K562 (cell line): ENCODE measurements around the gene PPP1R14C. TPM values are rescaled to one million over a fixed set of nuclear protein-coding genes. Genes with fewer than 3 reads are reported as not detected.

Source experiments
- CREM ChIP-seq: IDR thresholded peaks from 2 replicates; pipeline ENCODE4 v1.6.1; 2014; ENCODE audit warnings: antibody characterized with exemption, low read depth
- DDX20 ChIP-seq: fragments of 450-650 bp; IDR thresholded peaks from 2 replicates; pipeline ENCODE4 v1.6.1; 2016; ENCODE audit warnings: missing genetic modification characterization, low read depth, mild to moderate bottlenecking, missing compliant biosample characterization, moderate library complexity
- GTF2A2 ChIP-seq: IDR thresholded peaks from 2 replicates; pipeline ENCODE4 v1.6.1; 2016; ENCODE audit warnings: mild to moderate bottlenecking, missing genetic modification characterization, missing compliant biosample characterization
- HEY1 ChIP-seq: fragments of 250-450 bp; sonication (Bioruptor Pico); IDR thresholded peaks from 2 replicates; pipeline ENCODE4 v1.5.0; 2020; ENCODE audit warnings: mild to moderate bottlenecking, moderate library complexity, borderline replicate concordance
- MEF2D ChIP-seq: conservative IDR thresholded peaks from 2 replicates; pipeline ENCODE4 v1.6.1; 2016; ENCODE audit warnings: low read depth, missing genetic modification characterization, missing compliant biosample characterization
- MLX ChIP-seq, 2 experiments: fragments of 450-650 bp in 1 of 2; sonication (generic) in 1 of 2; formaldehyde crosslinking; conservative IDR thresholded peaks; 2 replicates each; pipeline versions ENCODE4 v1.4.0 to v1.8.1; 2020 to 2022; ENCODE audit warnings: mild to moderate bottlenecking in 1 of 2, missing genetic modification reagents in 1 of 2
- NBN ChIP-seq: fragments of 450-650 bp; IDR thresholded peaks from 2 replicates; pipeline ENCODE4 v1.6.1; 2016; ENCODE audit warnings: low read depth, mild to moderate bottlenecking
- SOX6 ChIP-seq: fragments of 450-650 bp; IDR thresholded peaks from 2 replicates; pipeline ENCODE4 v1.6.1; 2014; ENCODE audit warnings: mild to moderate bottlenecking
- SREBF2 ChIP-seq: sonication (generic); formaldehyde crosslinking; IDR thresholded peaks from 2 replicates; pipeline ENCODE4 v1.4.0; 2020; ENCODE audit warnings: mild to moderate bottlenecking, missing genetic modification reagents
- ZEB2 ChIP-seq: fragments of 450-650 bp; IDR thresholded peaks from 2 replicates; pipeline ENCODE4 v1.6.1; 2016
- ZFX ChIP-seq: sonication (generic); formaldehyde crosslinking; IDR thresholded peaks from 2 replicates; pipeline ENCODE4 v1.8.0; 2022; ENCODE audit warnings: mild to moderate bottlenecking, missing genetic modification reagents, moderate library complexity
- ZMIZ1 ChIP-seq, 2 experiments: fragments of 150-350 bp in 1 of 2; IDR thresholded peaks; 2 replicates each; pipeline ENCODE4 v1.6.1; 2012 to 2016; ENCODE audit warnings: low read depth in 2 of 2, low read length in 2 of 2, mild to moderate bottlenecking in 1 of 2, moderate library complexity in 1 of 2
- ZNF12 ChIP-seq: sonication (generic); formaldehyde crosslinking; IDR thresholded peaks from 2 replicates; pipeline ENCODE4 v1.4.0; 2020; ENCODE audit warnings: mild to moderate bottlenecking, missing genetic modification reagents
- ZNF140 ChIP-seq: fragments of 250-450 bp; sonication (Bioruptor Pico); IDR thresholded peaks from 2 replicates; pipeline ENCODE4 v1.8.0; 2021; ENCODE audit warnings: moderate library complexity, mild to moderate bottlenecking, inconsistent platforms
- ZNF217 ChIP-seq: sonication (generic); formaldehyde crosslinking; IDR thresholded peaks from 2 replicates; pipeline ENCODE4 v1.8.0; 2022; ENCODE audit warnings: mild to moderate bottlenecking, missing genetic modification reagents
- ZNF232 ChIP-seq: sonication (generic); formaldehyde crosslinking; IDR thresholded peaks from 2 replicates; pipeline ENCODE4 v1.8.0; 2022; ENCODE audit warnings: mild to moderate bottlenecking, missing genetic modification reagents
- ZNF780A ChIP-seq: fragments of 250-450 bp; sonication (Bioruptor Pico); IDR thresholded peaks from 2 replicates; pipeline ENCODE4 v1.5.0; 2021; ENCODE audit warnings: mild to moderate bottlenecking
- polyA plus RNA-seq, 8 experiments: library from polyadenylated mRNA; depleted of rRNA in 4 of 8; stranded (reverse) in 5 of 8; unstranded in 3 of 8; fragments of >200 nt; fragmentation: Nextera tagmentation in 2 of 8; fragmentation: Illumina TruSeq in 1 of 8; extraction: Ambion mirVana in 2 of 8; extraction: Trizol in 1 of 8; gene quantifications; 2 replicates each; pipeline versions ENCODE4 v1.2.1 to v1.2.3, GENCODE V29; 2011 to 2014; ENCODE audit warnings: inconsistent platforms in 1 of 8, missing spikeins in 1 of 8
- total RNA-seq, 7 experiments: library from RNA; depleted of rRNA in 6 of 7; stranded (reverse); fragments of >200 nt in 6 of 7; fragmentation: Illumina TruSeq in 2 of 7; extraction: Trizol in 2 of 7; gene quantifications; 2 replicates each; pipeline versions ENCODE4 v1.2.1 to v1.2.3, GENCODE V29; 2011 to 2021; ENCODE audit warnings: low replicate concordance in 1 of 7
- TF ChIP-seq, protein P1 (sequence below): fragments of 150-350 bp; conservative IDR thresholded peaks from 2 replicates; pipeline ENCODE4 v1.6.1; 2014; ENCODE audit warnings: low read length
- TF ChIP-seq, protein P2 (sequence below): fragments of 250-450 bp; sonication (Bioruptor Pico); IDR thresholded peaks from 2 replicates; pipeline ENCODE4 v1.5.0; 2020; ENCODE audit warnings: mild to moderate bottlenecking

PPP1R14C gene
- total and polyA plus RNA-seq, 9 of the 15 experiments (the other 6 are each of a cell fraction or from before 2014, with no cell fraction given), result 4.5 to 16.6 (median 11.9) TPM

- no peak for TF ChIP-seq ZNF232 (CRISPR knock-in tag)
- TF ChIP-seq ZEB2, result peak; percentile 19; the same call in 1 of the 2 replicates
- TF ChIP-seq, protein P1, sequence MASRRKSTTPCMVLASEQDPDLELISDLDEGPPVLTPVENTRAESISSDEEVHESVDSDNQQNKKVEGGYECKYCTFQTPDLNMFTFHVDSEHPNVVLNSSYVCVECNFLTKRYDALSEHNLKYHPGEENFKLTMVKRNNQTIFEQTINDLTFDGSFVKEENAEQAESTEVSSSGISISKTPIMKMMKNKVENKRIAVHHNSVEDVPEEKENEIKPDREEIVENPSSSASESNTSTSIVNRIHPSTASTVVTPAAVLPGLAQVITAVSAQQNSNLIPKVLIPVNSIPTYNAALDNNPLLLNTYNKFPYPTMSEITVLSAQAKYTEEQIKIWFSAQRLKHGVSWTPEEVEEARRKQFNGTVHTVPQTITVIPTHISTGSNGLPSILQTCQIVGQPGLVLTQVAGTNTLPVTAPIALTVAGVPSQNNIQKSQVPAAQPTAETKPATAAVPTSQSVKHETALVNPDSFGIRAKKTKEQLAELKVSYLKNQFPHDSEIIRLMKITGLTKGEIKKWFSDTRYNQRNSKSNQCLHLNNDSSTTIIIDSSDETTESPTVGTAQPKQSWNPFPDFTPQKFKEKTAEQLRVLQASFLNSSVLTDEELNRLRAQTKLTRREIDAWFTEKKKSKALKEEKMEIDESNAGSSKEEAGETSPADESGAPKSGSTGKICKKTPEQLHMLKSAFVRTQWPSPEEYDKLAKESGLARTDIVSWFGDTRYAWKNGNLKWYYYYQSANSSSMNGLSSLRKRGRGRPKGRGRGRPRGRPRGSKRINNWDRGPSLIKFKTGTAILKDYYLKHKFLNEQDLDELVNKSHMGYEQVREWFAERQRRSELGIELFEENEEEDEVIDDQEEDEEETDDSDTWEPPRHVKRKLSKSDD, result no peak
- TF ChIP-seq ZNF217 (CRISPR knock-in tag), result no peak
- TF ChIP-seq NBN, result no peak
- no peak for TF ChIP-seq ZNF780A (CRISPR knock-in tag)
- TF ChIP-seq CREM, result no peak
- no peak for TF ChIP-seq ZNF12 (CRISPR knock-in tag)
- TF ChIP-seq HEY1 (CRISPR knock-in tag), result no peak
- 0 out of 2 replicates have a peak, but pooled peaks have one; percentile 20 for TF ChIP-seq ZFX (CRISPR knock-in tag)
- TF ChIP-seq DDX20 (tag), result no peak
- TF ChIP-seq GTF2A2 (tag), result no peak
- TF ChIP-seq, protein P2, sequence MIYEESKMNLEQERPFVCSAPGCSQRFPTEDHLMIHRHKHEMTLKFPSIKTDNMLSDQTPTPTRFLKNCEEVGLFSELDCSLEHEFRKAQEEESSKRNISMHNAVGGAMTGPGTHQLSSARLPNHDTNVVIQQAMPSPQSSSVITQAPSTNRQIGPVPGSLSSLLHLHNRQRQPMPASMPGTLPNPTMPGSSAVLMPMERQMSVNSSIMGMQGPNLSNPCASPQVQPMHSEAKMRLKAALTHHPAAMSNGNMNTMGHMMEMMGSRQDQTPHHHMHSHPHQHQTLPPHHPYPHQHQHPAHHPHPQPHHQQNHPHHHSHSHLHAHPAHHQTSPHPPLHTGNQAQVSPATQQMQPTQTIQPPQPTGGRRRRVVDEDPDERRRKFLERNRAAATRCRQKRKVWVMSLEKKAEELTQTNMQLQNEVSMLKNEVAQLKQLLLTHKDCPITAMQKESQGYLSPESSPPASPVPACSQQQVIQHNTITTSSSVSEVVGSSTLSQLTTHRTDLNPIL (CRISPR knock-in tag), result no peak
- no peak for TF ChIP-seq ZMIZ1 (IDR thresholded peaks at IDR 0.05; ENCODE audit: low read depth in 2 of 2, low read length in 2 of 2)
- TF ChIP-seq MLX (CRISPR knock-in tag; conservative IDR thresholded peaks at IDR 0.05), result no peak
- no peak for TF ChIP-seq ZNF140 (CRISPR knock-in tag)
- TF ChIP-seq SOX6, result no peak
- TF ChIP-seq MEF2D (tag), result no peak
- no peak for TF ChIP-seq SREBF2
These were observed 154.6 kb downstream of the PPP1R14C start (continued) for GRCh38 chr6:150297327-150298029.
